NCI-H2081 treated with DMSO at 0.1 percent for 48 hours (cell line): ENCODE measurements around the gene ZDHHC9.
"Not testable (repeated sequence)": the region's sequence is repeated elsewhere in the genome, so short reads cannot be mapped to it uniquely, and the experiment has no call there.

Experiments used
- DNase-seq: peaks from one replicate; lab custom pipeline; 2025; lab: John Stamatoyannopoulos, UW

Gene ZDHHC9

DNA sequence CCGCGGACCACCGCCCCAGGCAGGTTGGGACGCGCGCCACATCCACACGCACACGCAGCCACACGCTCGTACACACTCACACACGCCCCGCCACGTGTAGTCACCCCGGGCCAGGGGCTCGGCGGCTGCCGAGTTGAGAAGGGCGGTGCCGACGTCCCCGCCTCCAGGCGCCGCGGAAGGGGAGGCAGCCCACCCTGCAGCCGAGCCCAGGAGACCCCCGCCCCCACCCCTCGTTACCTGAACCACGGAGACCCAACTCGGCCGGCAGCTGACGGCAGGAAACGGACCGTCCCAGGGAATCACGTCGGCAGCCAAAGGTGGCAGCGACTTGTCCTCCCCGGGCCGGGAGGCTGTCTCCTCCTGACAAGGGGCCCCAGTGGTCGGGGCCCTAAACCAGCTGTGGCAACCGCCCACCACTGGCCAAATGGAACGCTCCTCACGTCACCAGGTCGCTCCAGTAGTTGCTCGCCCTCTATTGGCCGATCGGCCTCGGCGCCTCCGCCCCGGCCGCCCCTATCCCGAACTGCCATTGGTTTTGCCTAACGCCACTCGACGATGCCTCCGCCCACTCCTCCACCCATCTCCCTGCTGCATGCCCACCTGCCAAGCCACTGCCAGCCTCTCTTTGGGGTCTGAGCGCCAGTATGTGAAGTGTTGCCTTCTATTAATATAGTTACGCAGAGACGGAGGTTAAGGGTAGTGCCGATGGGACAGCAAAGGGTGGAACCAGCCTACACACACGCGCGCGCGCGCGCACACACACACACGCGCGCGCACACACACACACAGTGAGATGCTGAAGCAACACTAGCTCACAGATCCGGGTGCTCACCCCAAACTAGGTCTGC is at the start of gene ZDHHC9:
Gene ZDHHC9, minus strand, starts transcription at position 428 of the 848 bp plus-strand sequence. CDS start 1,941 bp downstream, outside the sequence.
- DNase-seq, result peak; percentile 15

DNA sequence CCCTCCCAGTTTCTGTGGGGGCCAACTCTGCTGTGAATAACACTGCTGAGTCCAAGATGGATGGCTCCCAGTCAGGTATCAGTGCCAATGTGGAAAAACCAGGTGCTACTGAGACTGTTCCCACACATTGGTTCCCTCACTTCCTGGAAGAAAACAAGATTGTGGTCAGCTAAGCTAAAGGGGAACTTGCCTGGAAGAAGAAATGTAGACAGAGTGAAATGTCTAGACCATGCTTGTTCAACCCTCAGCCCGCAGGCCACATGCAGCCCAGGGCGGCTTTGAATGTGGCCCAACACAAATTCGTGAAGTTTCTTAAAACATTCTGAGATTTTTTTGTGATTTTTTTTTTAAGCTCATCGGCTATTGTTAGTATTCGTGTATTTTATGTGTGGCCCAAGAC is 33.7 kb upstream of the ZDHHC9 start:
- no peak for DNase-seq

DNA sequence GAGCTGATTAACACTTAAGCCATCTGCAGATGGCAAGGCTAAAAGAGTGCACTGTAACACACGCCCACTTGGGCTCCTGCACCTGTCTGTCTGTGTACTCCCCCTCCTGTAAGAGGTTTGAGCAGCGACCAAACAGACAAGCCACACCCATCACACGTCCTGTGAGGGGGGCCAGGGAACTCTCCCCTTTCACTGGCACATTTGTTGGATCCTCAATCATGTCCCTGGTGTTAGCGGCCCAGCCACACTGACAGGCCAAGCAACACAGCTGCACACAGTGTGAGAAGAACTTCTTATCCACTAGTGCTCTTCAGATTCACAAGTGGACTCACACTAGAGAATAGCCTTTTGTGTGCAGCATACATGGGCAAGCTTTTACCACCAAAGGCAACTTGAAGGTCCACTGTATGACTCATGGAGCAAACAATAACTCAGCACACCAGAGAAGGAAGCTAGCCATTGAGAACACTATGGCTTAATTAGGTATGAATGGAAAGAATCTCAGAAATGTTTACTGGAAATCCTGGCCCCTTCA is 33.2 kb upstream of the ZDHHC9 start:
- no peak for DNase-seq

DNA sequence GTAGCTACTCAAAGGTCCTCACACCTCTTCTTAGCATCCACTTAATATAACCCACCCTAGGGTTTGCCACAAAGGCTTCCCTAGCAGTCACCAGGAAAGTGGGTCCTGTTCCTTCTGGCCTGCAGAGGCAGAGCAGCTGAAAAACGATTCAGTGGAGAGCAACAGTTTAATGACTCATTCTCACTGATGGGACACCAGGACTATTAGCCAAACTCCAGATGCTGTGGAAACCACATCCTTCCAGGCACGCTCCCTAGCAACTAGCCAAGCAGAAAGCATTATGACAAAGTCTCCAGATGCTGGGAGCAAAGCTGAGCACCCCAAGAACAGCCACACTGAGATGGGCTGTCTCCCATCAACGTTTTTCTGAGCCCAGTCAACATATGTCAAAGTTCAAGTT is 32.0 kb upstream of the ZDHHC9 start:
- no peak for DNase-seq

DNA sequence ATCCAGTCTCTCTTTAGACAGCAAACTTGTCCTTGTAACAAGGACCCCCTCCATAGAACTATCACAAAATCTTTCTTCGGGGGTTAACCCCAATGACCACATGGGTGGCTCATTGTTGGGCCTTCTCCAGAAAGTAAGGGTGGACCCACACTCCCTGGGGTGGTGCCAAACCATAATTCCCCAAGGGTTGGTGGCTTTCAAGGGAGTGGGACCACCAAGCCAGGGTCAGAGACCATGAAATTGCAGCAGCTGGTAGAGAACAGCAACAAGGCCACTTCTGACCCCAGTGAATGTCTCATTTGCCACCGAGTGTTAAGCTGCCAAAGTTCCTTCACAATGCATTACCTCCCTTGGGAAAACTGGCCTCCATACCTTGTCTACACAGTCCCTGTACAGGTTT is 28.8 kb upstream of the ZDHHC9 start:
- no peak for DNase-seq

DNA sequence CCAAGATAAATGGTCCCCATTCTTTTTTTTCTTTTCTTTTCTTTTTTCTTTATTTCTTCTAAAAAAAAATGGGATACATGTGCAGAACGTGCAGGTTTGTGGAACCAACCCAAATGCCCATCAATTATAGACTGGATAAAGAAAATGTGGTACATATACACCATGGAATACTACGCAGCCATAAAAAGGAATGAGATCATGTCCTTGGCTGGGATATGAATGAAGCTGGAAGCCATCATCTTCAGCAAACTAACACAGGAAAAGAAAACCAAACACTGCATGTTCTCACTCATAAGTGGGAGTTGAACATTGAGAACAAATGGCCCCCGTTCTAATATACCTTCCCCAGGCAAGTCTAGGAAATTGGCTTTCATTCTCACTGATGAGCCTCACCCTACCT is 22.6 kb upstream of the ZDHHC9 start:
- DNase-seq, result not testable (repeated sequence)

DNA sequence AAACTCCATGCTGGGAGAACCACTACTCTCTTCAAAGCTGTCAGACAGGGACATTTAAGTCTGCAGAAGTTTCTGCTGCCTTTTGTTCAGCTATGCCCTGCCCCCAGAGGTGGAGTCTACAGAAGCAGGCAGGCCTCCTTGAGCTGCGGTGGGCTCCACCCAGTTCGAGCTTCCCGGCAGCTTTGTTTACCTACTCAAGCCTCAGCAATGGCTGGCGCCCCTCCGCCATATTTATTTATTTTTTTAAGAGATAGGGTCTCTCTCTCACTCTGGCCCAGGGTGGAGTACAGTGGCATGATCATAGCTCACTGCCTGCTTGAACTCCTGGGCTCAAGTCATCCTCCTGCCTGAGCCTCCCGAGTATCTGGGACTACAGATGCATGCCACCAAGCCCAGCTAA is 15.4 kb upstream of the ZDHHC9 start:
- DNase-seq, result not testable (repeated sequence)

DNA sequence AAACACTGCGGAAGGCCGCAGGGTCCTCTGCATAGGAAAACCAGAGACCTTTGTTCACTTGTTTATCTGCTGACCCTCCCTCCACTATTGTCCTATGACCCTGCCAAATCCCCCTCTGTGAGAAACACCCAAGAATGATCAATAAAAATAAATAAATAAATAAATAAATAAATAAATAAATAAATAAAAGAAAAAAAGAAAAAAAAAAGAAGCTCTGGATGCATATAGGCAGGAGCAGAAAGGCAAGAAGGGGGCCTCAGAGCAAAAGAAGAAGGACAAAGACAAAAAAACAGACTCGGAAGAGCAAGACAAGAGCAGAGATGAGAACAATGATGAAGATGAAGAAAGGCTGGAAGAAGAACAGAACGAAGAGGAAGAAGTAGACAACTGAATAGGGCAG is 8.1 kb upstream of the ZDHHC9 start:
- DNase-seq, result not testable (repeated sequence)

DNA sequence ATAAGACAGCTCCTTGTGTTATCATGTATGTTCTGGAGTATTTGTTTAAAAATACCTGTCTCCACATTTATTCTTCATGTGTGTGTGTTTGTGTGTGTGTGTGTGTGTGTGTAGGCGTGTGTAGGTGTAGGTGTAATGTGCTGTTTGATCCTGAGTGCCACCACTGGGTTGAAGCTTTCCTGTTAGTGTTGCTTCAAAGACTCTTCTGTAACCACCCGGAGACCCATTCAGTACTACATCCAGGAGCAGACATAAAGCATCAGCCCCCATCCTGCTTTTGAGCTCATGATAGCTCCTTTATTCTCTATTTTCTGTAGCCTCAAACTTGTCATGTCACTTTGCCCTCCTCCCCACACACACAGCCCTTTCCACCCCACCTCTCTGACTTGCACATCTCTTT is 3.0 kb upstream of the ZDHHC9 start:
- no peak for DNase-seq

DNA sequence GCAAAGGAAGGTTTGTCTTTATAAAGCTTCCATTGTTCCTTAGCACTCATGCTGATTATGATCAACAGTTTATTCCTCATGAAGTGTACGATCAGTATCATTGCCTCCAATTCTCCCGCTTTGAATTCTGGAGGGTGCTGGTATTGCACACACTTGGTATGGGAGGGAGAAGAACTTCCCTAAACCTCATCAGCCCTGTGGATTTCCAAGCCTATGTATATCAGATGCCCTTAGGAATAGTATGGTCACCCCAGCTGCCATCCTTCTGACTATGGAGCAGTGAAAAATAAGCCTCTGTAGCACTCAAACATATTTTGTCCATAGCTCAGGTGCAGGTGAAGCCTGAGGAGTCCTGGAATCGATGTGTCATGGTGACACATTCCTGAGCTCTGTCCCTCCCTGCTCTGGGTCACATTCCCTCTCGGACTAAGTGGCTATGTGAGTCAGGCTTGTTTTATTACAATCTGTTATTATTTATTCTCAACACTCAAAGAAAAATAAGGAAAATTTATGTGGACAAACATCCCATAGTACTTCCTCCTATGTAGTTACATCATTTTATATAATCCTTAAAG is 2.0 kb upstream of the ZDHHC9 start:
- no peak for DNase-seq

DNA sequence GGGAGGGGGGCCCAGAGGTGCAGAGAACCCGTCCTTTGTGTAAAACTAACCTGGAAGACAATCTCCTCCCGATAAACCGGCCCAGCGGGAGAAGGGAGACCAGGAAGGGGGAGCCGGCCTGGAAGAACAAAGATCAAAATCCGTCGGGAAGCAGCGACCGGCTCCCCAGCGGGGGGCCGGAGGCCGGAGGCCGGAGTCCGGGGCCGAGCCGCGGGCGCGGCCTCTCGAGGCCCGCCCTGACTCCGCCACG is 552 bp downstream of the ZDHHC9 start:
- no peak for DNase-seq

DNA sequence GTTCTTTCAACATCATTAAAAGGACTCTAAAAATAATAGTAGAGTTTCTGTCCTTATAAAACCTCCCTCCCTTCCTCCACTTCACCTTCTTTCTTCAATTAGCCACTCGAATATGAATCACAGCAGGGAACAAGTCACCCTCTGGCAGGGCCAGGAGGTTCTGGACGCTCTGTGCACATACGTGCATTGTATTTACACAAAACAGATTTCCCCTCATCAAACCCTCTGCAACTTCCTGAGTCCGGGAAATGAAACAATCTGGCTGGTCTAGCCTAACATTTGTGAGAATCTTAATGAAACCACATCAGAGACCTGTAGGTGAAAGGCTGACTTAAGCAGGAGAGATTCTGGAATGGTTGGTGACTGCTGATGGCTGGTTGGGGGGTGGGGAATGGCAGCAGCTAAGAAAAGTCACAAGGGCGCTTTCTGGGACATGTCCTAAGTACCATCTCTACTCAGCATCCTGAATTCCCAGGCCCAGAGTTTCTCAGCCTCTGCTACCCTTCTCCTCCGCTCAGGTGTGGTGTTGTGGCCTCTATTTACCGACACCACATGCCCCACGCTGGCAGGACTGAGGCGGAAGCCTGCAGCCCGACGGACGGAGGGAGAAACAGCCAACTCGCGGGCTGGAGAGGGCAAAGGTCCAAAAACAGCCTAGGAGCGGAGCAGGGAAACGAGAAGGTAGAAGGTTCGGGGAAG is 1.0 kb downstream of the ZDHHC9 start:
- no peak for DNase-seq

DNA sequence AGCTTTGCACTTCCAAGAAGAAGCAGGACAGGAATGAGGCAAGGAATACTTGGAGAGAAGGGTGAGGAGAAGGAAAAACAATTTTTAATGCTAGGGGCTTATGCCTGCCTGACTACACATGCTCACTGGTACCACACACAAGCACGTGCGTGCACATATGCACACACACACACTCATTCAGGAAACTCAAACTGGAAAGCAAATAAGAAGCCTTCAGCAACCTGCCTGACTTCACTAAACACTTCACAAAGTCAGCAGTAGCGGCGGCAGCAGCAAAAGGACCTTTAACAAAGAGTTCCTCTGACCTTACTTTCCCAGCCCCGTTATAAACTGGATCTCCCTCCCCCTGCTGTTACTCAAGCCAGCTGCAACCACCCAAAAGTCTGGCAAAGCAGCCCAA is 3.3 kb downstream of the ZDHHC9 start:
- no peak for DNase-seq

DNA sequence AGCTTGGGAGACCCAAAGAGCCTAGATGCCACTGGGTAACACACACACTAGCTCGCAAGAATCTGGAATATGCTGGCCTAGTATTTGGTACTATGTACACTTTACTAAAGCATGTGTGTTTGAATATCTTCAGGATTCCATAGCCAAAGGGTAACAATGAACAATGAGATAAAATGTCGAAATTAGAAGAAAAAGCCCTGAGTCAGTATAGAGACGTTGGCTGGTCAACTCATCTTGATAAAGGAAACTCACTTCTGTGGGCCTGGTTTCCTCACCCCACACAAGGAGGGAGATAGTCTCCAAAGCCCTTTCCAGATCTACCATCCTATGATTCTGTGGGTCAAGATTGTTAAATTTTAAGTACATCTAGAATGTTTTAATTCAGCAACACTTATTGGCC is 6.9 kb downstream of the ZDHHC9 start:
- no peak for DNase-seq

DNA sequence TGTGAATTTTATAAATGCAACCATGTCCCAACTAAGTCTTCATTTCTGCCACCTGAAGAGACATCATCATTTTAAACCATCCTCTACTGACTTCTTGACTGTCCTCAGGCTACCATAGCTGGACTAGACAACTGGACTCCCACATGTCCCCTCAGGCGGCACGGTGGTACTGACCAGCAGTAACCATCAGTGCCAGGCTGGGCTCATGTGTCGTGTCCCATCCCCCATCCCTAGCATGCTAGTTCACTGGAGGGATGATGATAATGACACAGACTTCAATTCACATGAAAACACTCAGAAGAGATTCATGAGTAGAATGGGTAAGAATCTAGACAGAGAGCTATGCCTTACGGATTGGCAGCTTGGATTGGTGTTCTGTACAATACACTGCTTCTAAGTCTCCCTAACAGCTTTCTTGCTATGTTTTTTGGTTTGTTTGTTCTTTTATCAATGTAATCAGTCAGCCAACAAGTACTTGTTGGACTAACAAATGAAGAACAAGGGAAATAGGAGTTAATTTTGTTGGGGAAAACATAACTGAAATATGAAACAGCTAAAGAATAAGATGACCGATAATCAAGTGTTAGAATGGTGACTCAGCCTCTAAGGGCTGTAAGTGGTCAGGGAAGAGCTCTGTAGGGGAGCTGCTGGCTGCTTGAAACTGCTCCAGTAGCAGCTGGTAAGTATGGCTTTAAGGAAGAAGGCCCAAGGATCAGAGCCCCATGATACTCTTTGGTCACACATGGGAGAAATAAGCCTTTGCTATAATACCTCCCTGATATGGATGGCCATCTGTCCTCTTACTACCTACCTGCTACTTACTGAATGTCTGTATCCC is 10.3 kb downstream of the ZDHHC9 start:
- no peak for DNase-seq

DNA sequence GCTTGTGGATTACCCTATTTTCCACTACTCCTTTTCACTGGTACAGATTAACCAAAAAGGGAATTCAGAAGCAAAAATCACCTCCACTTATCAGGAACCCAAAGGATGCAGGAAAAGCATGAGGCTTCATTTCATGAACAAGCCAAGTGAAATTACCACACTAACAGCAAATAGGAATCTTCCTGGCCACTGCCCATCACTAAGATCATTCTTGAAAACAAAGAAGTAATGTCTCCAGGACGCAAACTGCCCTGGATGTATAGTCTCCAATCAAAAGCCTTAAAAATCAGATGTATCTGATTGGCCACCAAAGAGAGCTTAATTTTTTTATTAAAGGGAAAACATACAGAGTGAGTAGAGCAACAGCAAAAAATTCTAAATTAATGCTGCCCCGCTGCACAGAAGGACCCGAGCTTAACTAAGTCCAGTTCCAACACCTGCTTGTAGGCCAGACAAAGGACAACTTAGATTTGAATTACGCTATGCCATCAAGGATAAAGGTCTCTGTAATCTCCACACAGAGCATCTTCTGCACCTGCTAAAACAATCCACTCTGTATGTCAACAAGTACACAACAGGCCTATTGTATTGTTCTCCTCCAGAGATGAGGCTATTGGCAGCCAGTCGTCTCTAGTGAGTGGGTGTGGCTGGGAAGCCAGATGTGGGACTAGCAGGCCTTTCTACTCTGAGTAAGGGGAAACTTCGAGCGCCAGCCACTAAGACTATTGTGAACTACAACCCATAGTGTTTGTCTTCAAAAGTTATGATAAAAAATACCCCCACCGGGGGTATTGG is 12.4 kb downstream of the ZDHHC9 start:
- no peak for DNase-seq

DNA sequence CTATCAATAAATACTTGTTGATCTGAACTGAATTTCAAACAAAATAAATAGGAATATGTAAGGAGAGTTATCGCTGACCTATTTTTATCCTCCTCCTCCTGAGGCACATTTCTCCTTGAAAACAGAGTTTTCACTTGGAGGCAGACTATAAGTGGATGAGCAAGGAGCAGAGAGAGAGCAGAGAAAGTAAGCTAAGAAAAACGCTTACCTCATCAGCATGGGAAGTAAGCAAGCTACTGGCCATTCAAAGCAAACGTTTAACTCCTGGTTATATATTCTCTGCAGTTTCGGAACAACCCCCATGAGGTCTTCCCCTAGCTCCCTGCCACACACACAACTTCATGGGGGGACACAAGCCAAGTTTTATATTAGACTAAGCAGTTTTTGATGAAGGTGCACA is 13.2 kb downstream of the ZDHHC9 start:
- DNase-seq, result no peak

DNA sequence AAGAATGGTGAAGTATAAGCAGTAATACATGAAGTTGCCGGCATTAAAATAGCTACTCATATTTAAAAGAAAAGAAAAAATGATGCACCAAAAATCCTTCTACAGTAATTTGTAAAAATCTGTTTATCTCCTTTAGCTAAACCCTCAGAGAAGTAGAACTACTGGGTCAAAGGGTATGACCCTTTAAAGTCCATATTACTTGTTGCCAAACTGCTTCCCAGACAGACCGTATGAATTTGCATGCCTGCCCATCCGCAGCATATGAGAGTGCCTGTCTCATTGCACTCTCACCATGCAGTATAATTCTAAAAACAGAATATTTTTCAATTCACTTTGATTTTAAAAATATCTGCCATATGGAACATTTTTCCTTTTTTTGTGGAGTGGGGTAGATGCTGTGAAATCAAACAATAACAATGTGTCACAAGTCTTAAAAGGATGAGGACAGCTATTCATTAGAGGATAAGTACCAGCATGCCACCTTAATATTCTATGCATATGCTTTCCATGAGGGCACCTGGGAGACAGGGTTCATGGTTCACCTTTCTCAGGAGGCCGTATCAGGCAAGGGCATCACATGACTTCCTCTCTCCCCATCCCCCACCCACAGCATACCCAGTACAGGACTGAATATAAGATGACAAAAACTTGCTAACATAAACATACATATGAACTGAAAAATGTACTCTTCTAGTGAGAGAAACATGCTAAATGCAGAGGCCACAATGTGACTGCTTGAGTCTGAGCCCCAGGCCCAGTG is 17.8 kb downstream of the ZDHHC9 start:
- no peak for DNase-seq

DNA sequence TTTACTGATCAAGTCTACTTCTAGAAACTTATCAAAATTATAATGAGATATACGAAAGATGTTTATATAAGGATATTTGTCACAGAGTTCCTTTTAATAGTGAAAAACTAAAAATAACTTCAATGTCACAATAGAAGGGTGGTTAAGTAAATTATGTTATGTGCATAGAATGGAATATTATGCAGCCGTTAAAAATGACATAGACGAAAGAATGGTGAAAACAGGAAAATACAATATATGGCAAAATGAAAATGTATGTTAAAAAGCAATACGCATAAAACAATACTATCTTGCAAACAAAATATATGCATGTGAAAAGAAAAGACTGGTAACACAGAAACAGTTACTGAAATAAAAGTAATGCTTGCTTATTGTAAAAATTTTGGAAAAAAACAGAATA is 19.1 kb downstream of the ZDHHC9 start:
- no peak for DNase-seq

DNA sequence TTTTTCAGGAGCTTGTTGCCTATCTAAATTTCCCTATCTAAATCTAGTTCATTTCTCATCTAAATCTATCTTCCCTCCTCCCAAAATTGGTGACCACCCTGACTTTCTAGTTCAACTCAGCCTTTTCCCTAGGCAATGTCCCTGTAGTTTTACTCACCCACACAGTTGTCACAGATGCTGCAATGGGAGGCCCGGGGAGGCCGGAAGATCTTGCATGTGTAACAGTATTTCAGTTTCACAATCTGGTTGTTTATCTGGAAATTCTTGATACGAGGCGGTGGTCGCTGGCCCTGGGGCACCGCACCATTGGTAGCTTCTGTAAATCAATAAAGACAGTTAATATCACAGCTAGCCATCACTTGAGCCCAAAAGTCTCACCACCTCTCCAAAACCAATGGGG is 20.2 kb downstream of the ZDHHC9 start:
- DNase-seq, result no peak

DNA sequence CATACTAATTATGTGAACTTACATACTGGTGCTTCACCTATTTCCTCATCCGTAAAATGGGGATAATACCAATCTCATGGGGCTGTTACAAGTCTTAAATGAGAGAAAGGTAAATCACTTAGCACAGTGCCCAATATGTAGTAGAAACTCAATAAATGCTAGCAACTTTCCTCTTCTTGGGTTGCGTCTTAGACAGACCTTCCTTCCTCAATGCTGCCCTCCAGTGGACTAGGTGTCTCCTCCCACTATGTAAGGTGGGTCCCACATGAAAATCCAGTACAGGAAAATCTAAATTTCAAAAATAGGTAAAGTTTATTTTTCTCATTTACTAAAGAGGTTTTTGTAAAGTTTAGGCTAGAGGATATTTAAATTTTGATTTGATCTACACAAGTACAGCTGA is 20.6 kb downstream of the ZDHHC9 start:
- no peak for DNase-seq
